NB4 (cell line): ENCODE measurements around the gene ITGA11.

ENCODE experiments used
- MYC ChIP-seq: IDR thresholded peaks from 2 replicates; pipeline ENCODE4 v1.6.1; 2011; ENCODE audit warnings: low read depth, low read length
- POLR2A ChIP-seq: IDR thresholded peaks from 2 replicates; pipeline ENCODE4 v1.6.1; 2011; ENCODE audit warnings: mild to moderate bottlenecking; ENCODE audit not compliant: insufficient read length; ENCODE audit errors: extremely low read depth
- TF ChIP-seq, protein P1 (sequence below): IDR thresholded peaks from one replicate; pipeline ENCODE4 v1.5.1; 2012; ENCODE audit warnings: low read depth, low read length
- TF ChIP-seq, protein P2 (sequence below): IDR thresholded peaks from 2 replicates; pipeline ENCODE4 v1.6.1; 2011; ENCODE audit warnings: low read depth, low read length

DNA sequence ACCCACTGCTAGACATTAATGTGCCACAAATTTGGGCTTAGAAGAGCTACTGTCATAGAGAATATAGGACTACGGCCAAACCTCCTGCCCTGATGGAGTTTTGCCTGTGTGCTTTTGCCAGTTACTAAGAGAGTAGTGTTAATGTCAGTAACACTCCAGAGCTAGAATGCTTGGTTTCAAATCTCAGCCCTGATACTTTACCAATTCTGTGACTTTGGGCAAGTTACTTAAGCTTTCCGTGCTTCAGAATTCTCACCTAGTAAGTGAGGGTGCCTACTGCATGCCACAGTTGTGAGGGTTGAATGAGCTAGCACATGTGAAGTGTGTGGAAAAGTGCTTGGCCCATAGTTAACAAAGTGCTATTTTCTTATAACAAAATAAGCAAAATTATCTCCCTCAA, 10.9 kb upstream of the ITGA11 start:
- TF ChIP-seq, protein P1, sequence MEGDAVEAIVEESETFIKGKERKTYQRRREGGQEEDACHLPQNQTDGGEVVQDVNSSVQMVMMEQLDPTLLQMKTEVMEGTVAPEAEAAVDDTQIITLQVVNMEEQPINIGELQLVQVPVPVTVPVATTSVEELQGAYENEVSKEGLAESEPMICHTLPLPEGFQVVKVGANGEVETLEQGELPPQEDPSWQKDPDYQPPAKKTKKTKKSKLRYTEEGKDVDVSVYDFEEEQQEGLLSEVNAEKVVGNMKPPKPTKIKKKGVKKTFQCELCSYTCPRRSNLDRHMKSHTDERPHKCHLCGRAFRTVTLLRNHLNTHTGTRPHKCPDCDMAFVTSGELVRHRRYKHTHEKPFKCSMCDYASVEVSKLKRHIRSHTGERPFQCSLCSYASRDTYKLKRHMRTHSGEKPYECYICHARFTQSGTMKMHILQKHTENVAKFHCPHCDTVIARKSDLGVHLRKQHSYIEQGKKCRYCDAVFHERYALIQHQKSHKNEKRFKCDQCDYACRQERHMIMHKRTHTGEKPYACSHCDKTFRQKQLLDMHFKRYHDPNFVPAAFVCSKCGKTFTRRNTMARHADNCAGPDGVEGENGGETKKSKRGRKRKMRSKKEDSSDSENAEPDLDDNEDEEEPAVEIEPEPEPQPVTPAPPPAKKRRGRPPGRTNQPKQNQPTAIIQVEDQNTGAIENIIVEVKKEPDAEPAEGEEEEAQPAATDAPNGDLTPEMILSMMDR, result no peak
- no peak for TF ChIP-seq POLR2A
- TF ChIP-seq, protein P2, sequence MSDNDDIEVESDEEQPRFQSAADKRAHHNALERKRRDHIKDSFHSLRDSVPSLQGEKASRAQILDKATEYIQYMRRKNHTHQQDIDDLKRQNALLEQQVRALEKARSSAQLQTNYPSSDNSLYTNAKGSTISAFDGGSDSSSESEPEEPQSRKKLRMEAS, result no peak
- no peak for TF ChIP-seq MYC
